22Rv1 (cell line): ENCODE data around the gene BABAM2.

Experiments used
- CTCF ChIP-seq: fragments of 450-650 bp; IDR thresholded peaks from 2 replicates; pipeline ENCODE4 v1.5.1; 2017; ENCODE audit warnings: mild to moderate bottlenecking
- ZFX ChIP-seq: fragments of 450-650 bp; IDR thresholded peaks from 2 replicates; pipeline ENCODE4 v1.6.1; 2017; ENCODE audit warnings: antibody characterized with exemption, borderline replicate concordance

GRCh38 chr2:27980242-27980641 lies 89.7 kb downstream of the BABAM2 start:
- no peak for TF ChIP-seq CTCF
- TF ChIP-seq ZFX: no peak
